Medulla oblongata (tissue), 1 donor: ENCODE results near the gene SEC61A1.

Source experiments
- DNase-seq: peaks from one replicate; pipeline ENCODE4 v3.0.0-alpha.2; 2015; ENCODE audit errors: extremely low spot score

The SEC61A1 gene

GRCh38 chr3:128113817-128114794 is 61.9 kb downstream of the SEC61A1 start:
- no peak for DNase-seq
